OCI-M1 (cell line): ENCODE results near the gene NEK6.

Experiments
- DNase-seq: peaks from one replicate; lab custom pipeline; 2025; lab: John Stamatoyannopoulos, UW

The NEK6 gene

DNA sequence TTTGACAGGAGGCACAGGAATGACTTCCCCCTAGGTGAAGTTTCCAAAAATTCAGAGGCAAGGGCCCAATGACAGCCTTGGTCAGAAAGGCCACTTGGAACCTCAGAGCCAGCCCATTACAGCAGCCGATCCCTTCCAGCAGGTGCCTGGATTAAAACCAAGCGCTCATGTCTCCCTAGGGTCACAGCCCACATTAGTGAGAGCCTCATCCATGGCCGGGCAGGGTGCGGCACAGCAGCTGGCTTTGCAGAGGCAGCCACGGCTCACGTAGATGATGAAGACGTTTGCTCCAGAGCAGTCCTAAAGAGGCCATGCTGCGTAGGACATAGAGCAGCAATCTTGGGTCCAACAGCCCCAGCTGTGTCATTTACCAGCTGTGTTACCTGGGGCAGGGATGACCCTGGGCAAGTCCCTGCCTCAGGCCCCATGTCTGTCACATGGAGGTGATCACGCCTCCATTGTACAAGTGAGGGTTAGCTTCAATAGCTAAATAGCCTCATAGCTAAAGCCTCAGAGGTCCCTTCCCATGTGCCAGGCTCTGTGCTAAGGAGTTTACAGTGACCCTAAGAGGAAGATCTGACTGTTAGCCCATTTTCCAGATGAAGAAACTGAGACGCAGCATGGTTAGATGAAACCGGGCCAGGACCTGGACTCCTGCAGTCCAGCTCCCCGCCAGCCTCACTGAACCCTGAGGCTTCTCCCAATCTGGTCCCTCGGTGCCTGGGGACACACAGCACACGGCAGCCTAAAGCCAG lies 39.2 kb downstream of the NEK6 start:
- no peak for DNase-seq

DNA sequence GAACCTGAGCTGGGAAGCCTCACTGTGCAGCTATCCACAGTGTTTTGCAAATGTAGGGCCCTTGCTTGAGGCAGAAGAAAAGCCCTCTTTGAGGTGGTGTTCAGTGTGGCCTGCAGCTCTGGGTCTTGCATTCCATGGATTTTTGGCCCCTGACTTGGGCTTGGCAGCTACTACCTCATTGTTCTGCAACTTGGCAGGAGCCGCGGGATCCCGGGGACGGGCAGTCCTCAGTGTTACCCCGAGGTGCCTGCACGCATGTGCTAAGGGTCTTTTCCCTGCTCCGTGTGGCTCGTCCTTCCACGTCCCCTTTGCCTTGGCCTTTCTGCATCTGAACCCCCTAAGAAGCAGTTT lies 39.8 kb downstream of the NEK6 start:
- no peak for DNase-seq

- DNase-seq: no peak
Measured at GRCh38 chr9:124297915-124298645, 40.3 kb downstream of the NEK6 start.

DNA sequence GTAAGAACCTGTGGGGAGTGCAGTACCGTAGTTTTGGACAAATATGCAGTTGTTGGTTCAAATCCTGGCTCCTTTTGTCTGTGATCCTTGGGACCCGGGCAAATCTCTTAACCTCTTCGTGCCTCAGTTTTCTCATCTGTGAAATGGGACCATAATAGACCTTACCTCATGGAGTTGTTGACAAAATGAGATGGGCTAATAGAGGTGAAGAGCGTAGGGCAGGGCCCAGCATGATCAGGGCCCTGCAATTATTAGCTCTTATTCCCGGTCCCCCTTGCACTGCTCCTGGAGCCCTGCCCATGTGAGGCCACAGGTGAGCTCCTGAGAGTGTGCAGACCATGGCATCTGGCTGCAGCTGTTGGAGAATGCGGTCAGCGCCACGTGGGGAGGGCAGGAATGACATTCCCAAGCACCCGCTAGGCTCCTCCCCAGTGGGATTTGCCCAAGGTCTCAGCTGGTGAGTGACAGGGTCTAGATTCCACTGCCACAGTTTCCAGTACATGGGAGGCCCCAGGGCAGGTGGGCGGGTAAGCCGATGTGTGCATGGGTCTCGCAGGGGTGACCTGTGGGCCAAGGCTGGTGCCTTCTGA lies 41.0 kb downstream of the NEK6 start:
- DNase-seq: no peak

- no peak for DNase-seq
Measured at GRCh38 chr9:124299515-124300090, 41.9 kb downstream of the NEK6 start.

DNA sequence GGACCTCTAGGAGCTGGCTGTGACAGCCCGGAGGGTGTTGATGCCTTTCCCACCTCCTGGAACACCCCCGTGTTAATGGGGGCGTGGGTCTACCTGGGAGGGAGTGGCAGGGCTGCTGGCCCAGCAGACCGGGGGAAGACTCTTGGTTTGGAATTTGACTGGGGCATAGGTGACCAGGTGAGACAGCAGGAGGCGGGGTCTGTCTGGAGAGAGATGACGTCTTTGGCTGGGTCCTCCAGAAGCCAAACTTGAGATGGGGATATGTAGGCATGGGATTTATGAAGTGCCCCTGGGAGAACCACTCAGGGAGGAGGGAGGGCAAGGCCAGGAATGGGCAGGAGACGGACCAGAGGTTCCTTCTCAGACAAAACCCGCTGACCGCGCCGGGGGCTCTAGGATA lies 42.6 kb downstream of the NEK6 start:
- no peak for DNase-seq

GRCh38 chr9:124302921-124303320 lies 45.2 kb downstream of the NEK6 start:
- no peak for DNase-seq

DNA sequence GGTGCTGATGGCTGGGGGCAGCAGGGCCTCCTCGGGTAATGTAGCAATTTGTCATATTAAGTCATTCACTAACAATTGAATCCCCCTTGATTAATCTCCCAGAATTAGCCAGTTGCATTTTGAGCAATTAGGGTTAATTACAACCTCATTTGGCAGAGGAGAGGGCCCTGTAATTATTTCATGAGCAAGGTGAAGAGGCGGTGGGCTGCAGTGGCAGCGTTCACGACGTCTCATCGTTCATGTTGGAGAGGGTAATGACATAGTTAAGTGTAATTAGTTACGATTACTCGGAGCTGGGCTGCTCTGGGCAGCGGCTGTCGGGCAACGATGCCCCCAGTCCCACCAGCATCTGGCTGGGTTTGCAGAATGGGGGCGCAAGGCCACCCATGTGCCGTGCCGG lies 46.0 kb downstream of the NEK6 start:
- no peak for DNase-seq

DNA sequence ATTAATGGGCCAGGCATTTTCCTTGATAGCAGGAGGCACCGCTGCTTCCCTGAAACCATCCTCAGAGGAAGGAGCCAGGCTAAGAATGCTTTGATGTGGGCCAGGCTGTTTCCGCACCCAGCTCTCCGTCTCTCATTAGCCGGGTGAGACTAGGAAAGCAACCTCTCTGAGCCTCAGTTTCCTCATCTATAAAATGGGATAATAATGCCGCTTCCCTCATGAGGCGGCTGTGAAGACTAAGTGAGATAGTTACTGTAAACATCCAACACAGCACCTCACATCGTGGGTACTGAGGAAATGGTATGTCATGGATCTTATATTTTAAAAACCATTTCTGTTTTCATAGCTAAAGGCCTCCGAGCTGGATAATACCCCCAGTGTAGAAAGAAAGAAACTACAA lies 46.5 kb downstream of the NEK6 start:
- no peak for DNase-seq

- DNase-seq: peak; percentile 18
Measured at GRCh38 chr9:124306098-124306735, 48.5 kb downstream of the NEK6 start.

- no peak for DNase-seq
Measured at GRCh38 chr9:124307379-124308030, 49.8 kb downstream of the NEK6 start.

DNA sequence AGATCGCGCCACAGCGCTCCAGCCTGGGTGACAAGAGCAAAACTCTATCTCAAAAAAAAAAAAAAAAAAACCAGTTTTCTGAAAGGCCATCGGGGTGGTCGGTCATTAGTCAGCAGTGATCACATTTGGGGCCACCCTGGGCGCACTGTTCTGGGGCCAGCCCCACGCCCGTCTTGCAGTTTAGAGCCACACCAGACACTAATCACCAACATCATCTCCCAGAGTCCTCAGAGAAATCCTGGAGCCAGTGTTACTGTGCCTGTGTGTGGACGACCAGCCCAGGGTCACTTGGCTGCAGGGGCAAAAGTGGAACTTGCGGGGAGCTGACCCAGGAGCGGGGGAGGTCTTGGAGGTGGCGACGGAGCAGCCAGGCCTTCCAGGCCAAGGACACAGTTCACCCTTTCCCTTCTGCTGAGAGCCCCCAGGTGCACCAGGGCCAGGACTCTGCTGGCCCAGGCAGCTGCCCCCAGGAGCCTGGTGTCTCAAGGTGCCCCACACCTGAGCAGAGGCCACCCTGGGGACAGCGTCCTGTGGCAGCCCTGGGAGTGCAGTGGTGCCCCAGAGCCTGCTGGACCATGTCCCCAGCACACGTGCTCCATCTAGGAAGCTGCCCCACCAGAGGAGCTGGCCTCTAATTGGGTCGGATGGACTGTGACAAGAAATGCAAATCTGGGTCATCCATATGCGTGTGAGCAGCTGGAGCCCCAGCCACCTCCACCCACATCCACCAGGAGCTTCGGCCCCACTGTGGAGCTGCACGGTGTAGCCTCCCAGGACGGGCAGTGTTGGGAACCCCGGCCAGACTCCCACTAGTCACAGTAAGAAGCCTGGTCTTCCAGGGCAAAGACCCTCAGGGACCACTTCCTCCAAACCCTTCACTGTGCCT lies 51.1 kb downstream of the NEK6 start:
- DNase-seq: no peak

GRCh38 chr9:124309667-124310084 lies 51.9 kb downstream of the NEK6 start:
- DNase-seq: no peak

GRCh38 chr9:124311283-124311682 lies 53.5 kb downstream of the NEK6 start:
- DNase-seq: no peak

- DNase-seq: peak; percentile 30
Measured at GRCh38 chr9:124312290-124313265, 54.8 kb downstream of the NEK6 start.

DNA sequence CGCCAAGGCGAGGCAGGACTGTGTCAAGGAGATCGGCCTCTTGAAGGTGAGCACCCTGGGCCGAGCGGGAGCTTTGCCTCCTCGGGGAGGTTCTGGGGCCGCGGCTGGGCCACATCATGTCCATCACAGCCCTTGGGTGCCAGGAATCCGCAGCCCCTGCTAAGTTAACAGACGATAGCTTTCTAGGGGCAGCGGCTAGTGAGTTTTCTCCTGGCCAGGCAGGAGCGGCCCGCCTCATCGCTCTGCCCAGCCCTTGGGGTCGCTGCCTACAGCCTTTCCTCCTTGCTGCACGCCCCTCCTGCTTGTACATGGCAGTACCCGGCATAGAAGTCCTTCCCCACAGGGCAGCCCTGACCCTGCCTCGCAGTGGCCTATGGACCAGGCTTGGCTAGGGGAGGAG lies 56.2 kb downstream of the NEK6 start:
- no peak for DNase-seq

GRCh38 chr9:124315882-124316281 lies 58.1 kb downstream of the NEK6 start:
- DNase-seq: no peak

- peak; percentile 80 for DNase-seq
Measured at GRCh38 chr9:124320062-124320973, 62.6 kb downstream of the NEK6 start.

DNA sequence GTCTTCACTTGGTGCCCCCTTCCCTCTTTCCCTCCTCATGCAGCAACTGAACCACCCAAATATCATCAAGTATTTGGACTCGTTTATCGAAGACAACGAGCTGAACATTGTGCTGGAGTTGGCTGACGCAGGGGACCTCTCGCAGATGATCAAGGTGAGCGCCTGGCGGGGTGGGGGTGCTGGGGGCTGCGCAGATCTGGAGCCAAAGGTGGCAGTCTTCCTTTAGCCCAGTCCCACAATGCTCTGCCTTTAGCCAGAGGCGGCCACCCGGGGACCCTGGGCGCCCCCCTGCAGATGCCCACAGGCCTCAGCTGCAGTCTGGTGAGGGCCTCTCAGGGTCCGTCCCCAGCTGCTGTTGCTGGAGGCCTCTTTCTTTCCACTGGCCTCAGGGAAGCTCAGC lies 63.7 kb downstream of the NEK6 start:
- no peak for DNase-seq
